H1 (cell line): ENCODE results near the gene ATF3. TPM values are rescaled to one million over a fixed set of nuclear protein-coding genes. Genes with fewer than 3 reads are reported as not detected.

Experiments used
- CEBPB ChIP-seq: IDR thresholded peaks from 2 replicates; pipeline ENCODE4 v1.6.1; 2012; ENCODE audit warnings: low read depth, low read length
- GABPA ChIP-seq: IDR thresholded peaks from 2 replicates; pipeline ENCODE4 v1.6.1; 2011; ENCODE audit warnings: mild to moderate bottlenecking, low read length, moderate library complexity, borderline replicate concordance; ENCODE audit not compliant: insufficient read depth
- HDAC2 ChIP-seq, 2 experiments: fragments of 300-600 bp in 1 of 2; sonication (generic) in 1 of 2; IDR thresholded peaks; 2 replicates each; pipeline ENCODE4 v1.6.1; 2011 to 2012; ENCODE audit warnings: low read depth in 2 of 2, low read length in 2 of 2, mild to moderate bottlenecking in 2 of 2, moderate library complexity in 2 of 2, borderline replicate concordance in 1 of 2, inconsistent platforms in 1 of 2
- SAP30 ChIP-seq: fragments of 300-600 bp; sonication (generic); IDR thresholded peaks from 2 replicates; pipeline ENCODE4 v1.7.1; 2012; ENCODE audit warnings: low read length, moderate library complexity, mild to moderate bottlenecking, inconsistent platforms; ENCODE audit not compliant: insufficient read depth, insufficient replicate concordance
- polyA plus RNA-seq, 7 experiments: library from polyadenylated mRNA; depleted of rRNA in 3 of 7; stranded (reverse) in 5 of 7; unstranded in 2 of 7; fragments of >200 nt in 5 of 7; fragments of 200-250 nt in 2 of 7; gene quantifications; 1 replicate in 5 of 7; 2 replicates in 1 of 7; 4 replicates in 1 of 7; pipeline versions ENCODE4 v1.2.1 to v1.2.3, GENCODE V29; 2011 to 2013; ENCODE audit warnings: missing spikeins in 2 of 7, mixed read lengths in 2 of 7
- total RNA-seq: library from RNA; stranded (reverse); fragmentation: NEBNext Ultra II Directional; extraction: Animal tissue kit (Norgen Biotek cat#: 25700); gene quantifications from 2 replicates; pipeline ENCODE4 v1.2.1, GENCODE V29; 2021

Gene ATF3
- total and polyA plus RNA-seq, 2 of the 8 experiments (the other 6 are each of a cell fraction or from before 2014, with no cell fraction given) = 12.2 to 27.7 TPM

DNA sequence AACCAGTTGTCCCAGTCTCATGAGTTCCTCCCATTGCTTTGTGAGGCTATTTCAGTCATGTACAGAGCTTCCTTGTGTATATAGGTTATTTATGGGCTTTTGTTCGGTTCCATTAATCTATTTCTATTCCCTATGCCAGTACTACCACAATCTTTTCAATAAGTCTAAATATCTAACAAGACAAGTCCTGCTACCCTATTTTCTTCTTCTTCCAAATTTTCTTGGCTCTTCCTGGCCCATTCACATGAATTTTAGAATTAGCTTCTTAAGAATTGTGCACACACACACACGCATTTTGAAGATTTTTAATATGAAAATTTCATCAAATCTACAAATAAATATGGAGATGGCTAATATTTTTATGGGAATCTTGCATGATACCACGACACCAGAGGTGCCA, 33.8 kb upstream of the ATF3 start (continued):
- TF ChIP-seq SAP30 (no peak), GABPA (no peak), CEBPB (no peak), HDAC2 (IDR thresholded peaks at IDR 0.05; ENCODE audit: borderline replicate concordance in 1 of 2, low read depth in 2 of 2, low read length in 2 of 2) (no peak)
